Dendritic cell treated with granulocyte-macrophage colony-stimulating factor and Interleukin-4, amounts not matched to agents 40 ng/mL and 50 ng/mL, for 4 days (primary cell): ENCODE data around the gene CEP250.

ENCODE experiments used
- H3K27ac Mint-ChIP-seq: one replicate; pipeline ENCODE4 v1.8.0; 2022; ENCODE audit warnings: mild to moderate bottlenecking, mixed read lengths
- H3K27me3 Mint-ChIP-seq: one replicate; pipeline ENCODE4 v1.8.0; 2022; ENCODE audit warnings: mild to moderate bottlenecking, mixed read lengths
- H3K36me3 Mint-ChIP-seq: one replicate; pipeline ENCODE4 v1.8.0; 2022; ENCODE audit warnings: low read depth, mixed read lengths
- H3K4me1 Mint-ChIP-seq: one replicate; pipeline ENCODE4 v1.8.0; 2022; ENCODE audit warnings: low read depth, mixed read lengths
- H3K4me3 Mint-ChIP-seq: one replicate; pipeline ENCODE4 v1.8.0; 2022; ENCODE audit warnings: mild to moderate bottlenecking, moderate library complexity, mixed read lengths
- H3K9me3 Mint-ChIP-seq: one replicate; pipeline ENCODE4 v1.8.0; 2022; ENCODE audit warnings: mixed read lengths
- intact Hi-C: fragments of 100-400 bp; cut with micrococcal nuclease; formaldehyde crosslinking; loops from one replicate; pipeline ENCODE4 v1.15.0; 2022

Gene CEP250

GRCh38 chr20:35490736-35491181 lies 35.4 kb downstream of the CEP250 start:
- intact Hi-C loops, result no loop called here
- H3K27me3 Mint-ChIP-seq, result no peaks in the 10 kb centered on the region
- peaks cover 42% of the 10 kb centered on the region for H3K4me1 Mint-ChIP-seq
- H3K9me3 Mint-ChIP-seq, result no peaks in the 10 kb centered on the region
- H3K4me3 Mint-ChIP-seq, result peak overlapping the region; percentile 94
- H3K36me3 Mint-ChIP-seq, result peaks cover 66% of the 10 kb centered on the region
- peak overlapping the region; percentile 90 for H3K27ac Mint-ChIP-seq

- intact Hi-C loops, result no loop called here
- peaks cover 77% of the 10 kb centered on the region for H3K36me3 Mint-ChIP-seq
These were observed 36.4 kb downstream of the CEP250 start for GRCh38 chr20:35491823-35492222.

GRCh38 chr20:35492352-35492751 lies 37.0 kb downstream of the CEP250 start:
- peaks cover 42% of the 10 kb centered on the region for H3K4me1 Mint-ChIP-seq
- H3K27me3 Mint-ChIP-seq, result no peaks in the 10 kb centered on the region
- peaks cover 77% of the 10 kb centered on the region for H3K36me3 Mint-ChIP-seq
- H3K4me3 Mint-ChIP-seq, result no peak overlapping the region
- H3K9me3 Mint-ChIP-seq, result no peaks in the 10 kb centered on the region
- intact Hi-C loops, result no loop called here
- H3K27ac Mint-ChIP-seq, result no peak overlapping the region

More at GRCh38 chr20:35491823-35492222, 36.4 kb downstream of the CEP250 start:
- Mint-ChIP-seq H3K9me3 (no peaks in the 10 kb centered on the region), H3K4me1 (peaks cover 42% of the 10 kb centered on the region), H3K27me3 (no peaks in the 10 kb centered on the region), H3K4me3 (no peak overlapping the region), H3K27ac (no peak overlapping the region)

GRCh38 chr20:35496481-35496880 lies 41.1 kb downstream of the CEP250 start:
- Mint-ChIP-seq H3K36me3 (peaks cover 94% of the 10 kb centered on the region), H3K27me3 (no peaks in the 10 kb centered on the region), H3K9me3 (no peaks in the 10 kb centered on the region), H3K4me1 (peaks cover 36% of the 10 kb centered on the region), H3K27ac (no peak overlapping the region), H3K4me3 (no peak overlapping the region)
- intact Hi-C loops, result no loop called here

GRCh38 chr20:35497320-35497719 lies 41.9 kb downstream of the CEP250 start:
- H3K27me3 Mint-ChIP-seq, result no peaks in the 10 kb centered on the region
- intact Hi-C loops, result no loop called here
- no peak overlapping the region for H3K4me3 Mint-ChIP-seq
- H3K9me3 Mint-ChIP-seq, result no peaks in the 10 kb centered on the region
- H3K36me3 Mint-ChIP-seq, result peaks cover 100% of the 10 kb centered on the region
- H3K27ac Mint-ChIP-seq, result no peak overlapping the region
- H3K4me1 Mint-ChIP-seq, result peaks cover 42% of the 10 kb centered on the region

- Mint-ChIP-seq H3K27me3 (no peaks in the 10 kb centered on the region), H3K9me3 (no peaks in the 10 kb centered on the region), H3K4me1 (peaks cover 42% of the 10 kb centered on the region), H3K4me3 (no peak overlapping the region), H3K27ac (no peak overlapping the region), H3K36me3 (peaks cover 100% of the 10 kb centered on the region)
- intact Hi-C loops, result no loop called here
These were observed 42.4 kb downstream of the CEP250 start for GRCh38 chr20:35497780-35498189.

- peak overlapping the region; percentile 54 for H3K27ac Mint-ChIP-seq
- peaks cover 42% of the 10 kb centered on the region for H3K4me1 Mint-ChIP-seq
- no peaks in the 10 kb centered on the region for H3K27me3 Mint-ChIP-seq
These were observed 43.9 kb downstream of the CEP250 start for GRCh38 chr20:35499271-35499670.

GRCh38 chr20:35502352-35502751 lies 47.0 kb downstream of the CEP250 start:
- Mint-ChIP-seq H3K4me3 (no peak overlapping the region), H3K36me3 (peaks cover 97% of the 10 kb centered on the region), H3K27me3 (no peaks in the 10 kb centered on the region), H3K9me3 (no peaks in the 10 kb centered on the region), H3K27ac (peak overlapping the region; percentile 49), H3K4me1 (peaks cover 50% of the 10 kb centered on the region)
- intact Hi-C loops, result no loop called here

More at GRCh38 chr20:35499271-35499670, 43.9 kb downstream of the CEP250 start:
- H3K36me3 Mint-ChIP-seq, result peaks cover 100% of the 10 kb centered on the region
- H3K9me3 Mint-ChIP-seq, result no peaks in the 10 kb centered on the region
- intact Hi-C loops, result no loop called here
- no peak overlapping the region for H3K4me3 Mint-ChIP-seq

- peaks cover 50% of the 10 kb centered on the region for H3K4me1 Mint-ChIP-seq
- peaks cover 97% of the 10 kb centered on the region for H3K36me3 Mint-ChIP-seq
- H3K4me3 Mint-ChIP-seq, result no peak overlapping the region
- peak overlapping the region; percentile 49 for H3K27ac Mint-ChIP-seq
- no peaks in the 10 kb centered on the region for H3K9me3 Mint-ChIP-seq
- intact Hi-C loops, result no loop called here
- H3K27me3 Mint-ChIP-seq, result no peaks in the 10 kb centered on the region
These were observed 47.9 kb downstream of the CEP250 start for GRCh38 chr20:35503281-35503680.

- intact Hi-C loops, result no loop called here
These were observed 48.6 kb downstream of the CEP250 start for GRCh38 chr20:35503841-35504561.

GRCh38 chr20:35504751-35505150 lies 49.4 kb downstream of the CEP250 start:
- H3K9me3 Mint-ChIP-seq, result no peaks in the 10 kb centered on the region
- H3K36me3 Mint-ChIP-seq, result peaks cover 97% of the 10 kb centered on the region
- no peak overlapping the region for H3K27ac Mint-ChIP-seq
- no peak overlapping the region for H3K4me3 Mint-ChIP-seq
- intact Hi-C loops, result no loop called here
- H3K4me1 Mint-ChIP-seq, result peaks cover 44% of the 10 kb centered on the region
- no peaks in the 10 kb centered on the region for H3K27me3 Mint-ChIP-seq

More at GRCh38 chr20:35503841-35504561, 48.6 kb downstream of the CEP250 start:
- Mint-ChIP-seq H3K36me3 (peaks cover 97% of the 10 kb centered on the region), H3K27me3 (no peaks in the 10 kb centered on the region), H3K27ac (no peak overlapping the region), H3K4me1 (peaks cover 50% of the 10 kb centered on the region), H3K4me3 (no peak overlapping the region), H3K9me3 (no peaks in the 10 kb centered on the region)

GRCh38 chr20:35506179-35506578 lies 50.8 kb downstream of the CEP250 start:
- no peaks in the 10 kb centered on the region for H3K27me3 Mint-ChIP-seq
- H3K4me1 Mint-ChIP-seq, result peaks cover 30% of the 10 kb centered on the region
- intact Hi-C loops, result no loop called here
- H3K27ac Mint-ChIP-seq, result no peak overlapping the region
- no peak overlapping the region for H3K4me3 Mint-ChIP-seq
- peaks cover 97% of the 10 kb centered on the region for H3K36me3 Mint-ChIP-seq
- no peaks in the 10 kb centered on the region for H3K9me3 Mint-ChIP-seq

- peaks cover 97% of the 10 kb centered on the region for H3K36me3 Mint-ChIP-seq
- H3K4me1 Mint-ChIP-seq, result peaks cover 22% of the 10 kb centered on the region
- intact Hi-C loops, result no loop called here
These were observed 51.7 kb downstream of the CEP250 start for GRCh38 chr20:35506872-35507638.

GRCh38 chr20:35508493-35509218 lies 53.3 kb downstream of the CEP250 start:
- intact Hi-C loops, result no loop called here
- Mint-ChIP-seq H3K36me3 (peaks cover 97% of the 10 kb centered on the region), H3K9me3 (no peaks in the 10 kb centered on the region), H3K27ac (no peak overlapping the region), H3K27me3 (no peaks in the 10 kb centered on the region), H3K4me1 (peaks cover 8% of the 10 kb centered on the region), H3K4me3 (no peak overlapping the region)

More at GRCh38 chr20:35506872-35507638, 51.7 kb downstream of the CEP250 start:
- H3K4me3 Mint-ChIP-seq, result no peak overlapping the region
- H3K27me3 Mint-ChIP-seq, result no peaks in the 10 kb centered on the region
- peak overlapping the region; percentile 3 for H3K27ac Mint-ChIP-seq
- H3K9me3 Mint-ChIP-seq, result no peaks in the 10 kb centered on the region
